ENCODE measurements around the gene CELF1. TPM values are rescaled to one million over a fixed set of nuclear protein-coding genes. Genes with fewer than 3 reads are reported as not detected.

Gene CELF1
- total RNA-seq, 1 donor from 2014 or later = 125 TPM

DNA sequence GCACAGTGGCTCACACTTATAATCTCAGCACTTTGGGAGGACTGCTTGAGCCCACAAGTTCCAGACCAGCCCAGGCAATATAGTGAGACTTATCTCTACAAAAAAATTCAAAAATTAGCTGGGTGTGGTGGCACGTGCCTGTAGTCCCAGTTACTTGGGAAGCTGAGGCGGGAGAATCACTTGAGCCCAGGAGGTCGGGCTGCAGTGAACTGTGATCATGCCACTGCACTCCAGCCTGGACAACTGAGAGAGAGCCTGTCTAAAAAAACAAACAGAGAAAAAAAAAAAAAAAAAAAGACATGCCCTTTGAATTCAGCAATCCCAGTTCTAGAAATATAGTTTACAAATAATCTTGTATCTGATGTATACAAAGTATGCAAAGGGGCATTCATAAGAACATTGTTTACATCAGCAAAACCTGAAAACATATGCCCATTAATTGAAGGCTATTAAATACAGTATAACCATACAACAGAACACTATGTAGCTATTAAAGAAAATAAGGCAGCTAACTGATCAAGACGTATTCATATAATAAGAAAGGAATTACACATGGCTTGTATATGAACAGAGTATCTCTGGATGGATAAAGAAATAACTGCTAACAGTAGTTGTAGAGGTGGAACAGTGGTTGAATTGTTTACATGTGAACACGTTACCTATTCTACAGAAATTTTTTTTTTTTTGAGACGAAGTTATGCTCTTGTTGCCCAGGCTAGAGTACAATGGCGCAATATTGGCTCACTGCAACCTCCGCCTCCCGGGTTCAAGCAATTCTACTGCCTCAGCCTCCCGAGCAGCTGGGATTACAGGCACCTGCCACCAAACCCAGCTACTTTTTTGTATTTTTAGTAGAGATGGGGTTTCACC, 35.7 kb downstream of the CELF1 start:
- Mint-ChIP-seq H3K36me3 (no peaks in the 10 kb centered on the region), H3K27ac (peak overlapping the region; percentile 23), H3K9me3 (no peaks in the 10 kb centered on the region), H3K4me1 (ENCODE audit: unreplicated experiment) (peaks cover 39% of the 10 kb centered on the region), H3K4me3 (no peak overlapping the region), H3K27me3 (no peaks in the 10 kb centered on the region)
- TF ChIP-seq, protein P1, sequence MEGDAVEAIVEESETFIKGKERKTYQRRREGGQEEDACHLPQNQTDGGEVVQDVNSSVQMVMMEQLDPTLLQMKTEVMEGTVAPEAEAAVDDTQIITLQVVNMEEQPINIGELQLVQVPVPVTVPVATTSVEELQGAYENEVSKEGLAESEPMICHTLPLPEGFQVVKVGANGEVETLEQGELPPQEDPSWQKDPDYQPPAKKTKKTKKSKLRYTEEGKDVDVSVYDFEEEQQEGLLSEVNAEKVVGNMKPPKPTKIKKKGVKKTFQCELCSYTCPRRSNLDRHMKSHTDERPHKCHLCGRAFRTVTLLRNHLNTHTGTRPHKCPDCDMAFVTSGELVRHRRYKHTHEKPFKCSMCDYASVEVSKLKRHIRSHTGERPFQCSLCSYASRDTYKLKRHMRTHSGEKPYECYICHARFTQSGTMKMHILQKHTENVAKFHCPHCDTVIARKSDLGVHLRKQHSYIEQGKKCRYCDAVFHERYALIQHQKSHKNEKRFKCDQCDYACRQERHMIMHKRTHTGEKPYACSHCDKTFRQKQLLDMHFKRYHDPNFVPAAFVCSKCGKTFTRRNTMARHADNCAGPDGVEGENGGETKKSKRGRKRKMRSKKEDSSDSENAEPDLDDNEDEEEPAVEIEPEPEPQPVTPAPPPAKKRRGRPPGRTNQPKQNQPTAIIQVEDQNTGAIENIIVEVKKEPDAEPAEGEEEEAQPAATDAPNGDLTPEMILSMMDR (conservative IDR thresholded peaks at IDR 0.05) = no peak
- no peak for DNase-seq (ENCODE audit: extremely low spot score, unreplicated experiment)

DNA sequence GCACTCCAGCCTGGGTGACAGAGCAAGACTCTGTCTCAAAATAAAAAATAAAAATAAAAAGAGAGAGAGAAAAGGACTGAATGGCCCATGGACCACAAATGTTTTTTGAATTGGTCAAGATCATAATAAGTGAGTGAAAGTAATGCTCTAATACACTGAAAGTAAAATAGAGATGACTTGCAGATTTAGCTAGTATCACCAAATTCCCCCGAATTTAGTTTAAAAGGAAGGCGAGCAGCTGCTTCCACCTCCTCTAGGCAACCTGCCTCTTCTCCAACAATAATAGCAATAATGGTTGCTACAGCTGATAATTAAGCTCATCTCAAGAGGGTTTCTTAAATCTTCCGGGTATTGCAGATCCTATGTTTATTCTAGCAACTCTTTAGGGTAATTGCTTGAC, 36.8 kb downstream of the CELF1 start:
- TF ChIP-seq, protein P1 (conservative IDR thresholded peaks at IDR 0.05) = no peak
- no peaks in the 10 kb centered on the region for H3K27me3 Mint-ChIP-seq
- DNase-seq (ENCODE audit: extremely low spot score, unreplicated experiment) = no peak
- H3K4me1 Mint-ChIP-seq (ENCODE audit: unreplicated experiment) = peaks cover 47% of the 10 kb centered on the region
- H3K9me3 Mint-ChIP-seq = no peaks in the 10 kb centered on the region
- H3K4me3 Mint-ChIP-seq = no peak overlapping the region
- no peak overlapping the region for H3K27ac Mint-ChIP-seq
- H3K36me3 Mint-ChIP-seq = no peaks in the 10 kb centered on the region

DNA sequence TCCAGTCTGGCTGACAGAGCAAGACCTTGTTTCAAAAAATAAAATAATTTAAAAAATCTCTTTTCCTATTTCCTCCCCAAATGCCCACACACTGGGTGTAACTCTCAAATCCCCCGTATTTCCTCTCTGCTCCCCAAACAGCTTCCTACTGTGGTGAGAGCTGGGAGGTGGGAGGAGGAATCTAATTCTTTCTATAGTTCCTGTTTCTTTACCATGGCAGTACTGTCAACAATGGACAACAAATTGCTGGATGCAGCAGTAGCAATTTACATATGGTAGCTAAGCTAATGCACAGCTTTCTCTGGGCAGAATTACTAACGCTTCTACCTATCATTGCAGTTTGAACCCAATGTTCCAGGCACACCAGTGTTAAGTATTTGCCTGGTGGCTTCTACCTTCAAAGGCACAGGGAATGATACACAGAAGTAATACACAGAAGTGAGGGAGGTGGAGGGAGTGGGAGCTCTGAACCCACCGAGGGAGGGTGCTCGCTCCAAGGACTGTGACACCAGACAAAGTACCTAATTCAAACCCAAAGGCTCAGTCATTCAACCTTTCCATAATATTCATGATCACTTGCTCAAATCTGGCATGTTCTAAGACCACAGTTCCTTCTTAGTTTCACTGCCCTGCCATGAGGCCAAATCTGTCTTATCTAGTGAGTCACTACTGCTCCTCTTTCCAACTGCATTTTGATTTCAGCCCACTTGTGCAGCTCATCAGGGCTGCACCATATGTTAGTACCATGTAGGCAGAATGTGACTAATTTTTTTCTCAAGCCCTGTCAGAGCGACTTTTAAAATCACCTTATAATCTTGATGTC, 37.9 kb downstream of the CELF1 start:
- peak overlapping the region; percentile 43 for H3K27ac Mint-ChIP-seq
- no peak overlapping the region for H3K4me3 Mint-ChIP-seq
- TF ChIP-seq, protein P1 (conservative IDR thresholded peaks at IDR 0.05) = no peak
- H3K36me3 Mint-ChIP-seq = no peaks in the 10 kb centered on the region
- H3K9me3 Mint-ChIP-seq = no peaks in the 10 kb centered on the region
- peaks cover 47% of the 10 kb centered on the region for H3K4me1 Mint-ChIP-seq (ENCODE audit: unreplicated experiment)
- DNase-seq (ENCODE audit: extremely low spot score, unreplicated experiment) = no peak
- no peaks in the 10 kb centered on the region for H3K27me3 Mint-ChIP-seq

DNA sequence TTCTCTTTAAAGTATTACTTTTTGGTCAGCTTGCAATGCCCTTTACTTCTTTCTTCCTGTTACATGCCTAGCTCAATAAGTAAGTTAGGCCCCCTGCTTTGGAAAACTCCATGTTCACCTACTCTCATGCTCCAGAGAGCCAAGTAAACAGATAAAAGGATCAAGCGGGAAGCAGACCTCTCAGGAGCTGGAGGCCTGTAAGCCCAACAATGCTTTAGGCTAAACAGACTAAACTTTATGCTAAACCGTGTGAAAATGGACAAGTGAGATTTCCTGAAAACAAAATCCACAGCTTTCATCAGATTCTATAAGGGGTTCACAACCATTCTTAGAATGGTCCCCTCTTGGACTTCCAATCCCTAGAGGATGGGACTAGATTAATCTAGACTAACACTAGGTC, 40.2 kb downstream of the CELF1 start:
- H3K9me3 Mint-ChIP-seq = no peaks in the 10 kb centered on the region
- H3K4me3 Mint-ChIP-seq = no peak overlapping the region
- peaks cover 43% of the 10 kb centered on the region for H3K4me1 Mint-ChIP-seq (ENCODE audit: unreplicated experiment)
- H3K36me3 Mint-ChIP-seq = no peaks in the 10 kb centered on the region
- H3K27ac Mint-ChIP-seq = peak overlapping the region; percentile 39
- TF ChIP-seq, protein P1 (conservative IDR thresholded peaks at IDR 0.05) = no peak
- no peak for DNase-seq (ENCODE audit: extremely low spot score, unreplicated experiment)
- no peaks in the 10 kb centered on the region for H3K27me3 Mint-ChIP-seq

DNA sequence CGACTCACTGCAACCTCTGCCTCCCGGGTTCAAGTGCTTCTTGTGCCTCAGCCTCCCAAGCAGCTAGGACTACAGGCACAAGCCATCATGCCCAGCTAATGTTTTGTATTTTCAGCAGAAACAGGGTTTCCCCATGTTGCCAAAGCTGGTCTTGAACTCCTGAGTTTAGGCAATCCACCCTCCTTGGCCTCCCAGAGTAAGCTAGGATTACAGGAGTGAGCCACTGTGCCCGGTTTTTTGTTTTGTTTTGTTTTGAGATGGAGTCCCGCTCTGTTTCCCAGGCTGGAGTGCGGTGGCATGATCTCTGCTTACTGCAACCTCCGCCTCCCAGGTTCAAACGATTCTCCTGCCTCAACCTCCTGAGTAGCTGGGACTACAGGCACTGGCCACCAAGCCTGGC, 41.0 kb downstream of the CELF1 start:
- TF ChIP-seq, protein P1 (conservative IDR thresholded peaks at IDR 0.05) = no peak
- H3K4me1 Mint-ChIP-seq (ENCODE audit: unreplicated experiment) = peaks cover 50% of the 10 kb centered on the region

More for the DNA sequence above, 41.0 kb downstream of the CELF1 start:
- Mint-ChIP-seq H3K4me3 (no peak overlapping the region), H3K36me3 (no peaks in the 10 kb centered on the region), H3K27me3 (no peaks in the 10 kb centered on the region), H3K9me3 (no peaks in the 10 kb centered on the region), H3K27ac (peak overlapping the region; percentile 69)
- DNase-seq (ENCODE audit: extremely low spot score, unreplicated experiment) = no peak
